H4 (cell line): ENCODE measurements around the gene ZNF446. TPM values are rescaled to one million over a fixed set of nuclear protein-coding genes. Genes with fewer than 3 reads are reported as not detected.

Experiments
- DNase-seq: peaks from one replicate; pipeline ENCODE4 v3.0.0-alpha.2; 2015; ENCODE audit warnings: low spot score
- total RNA-seq: library from RNA; depleted of rRNA; stranded (reverse); fragments of >200 nt; shearing (Covaris generic); gene quantifications from 2 replicates; pipeline ENCODE4 v1.2.3, GENCODE V29; 2014; rRNA removed

ZNF446 gene
- total RNA-seq, 1 experiment from 2014 or later: 9.8 TPM

GRCh38 chr19:58522709-58523108, 46.6 kb downstream of the ZNF446 start:
- no peak for DNase-seq

GRCh38 chr19:58529405-58529804, 53.3 kb downstream of the ZNF446 start:
- no peak for DNase-seq

Other genes starting within 250 kb of the ZNF446 start
- gene ZNF544, start 247.4 kb upstream of the ZNF446 start, total RNA-seq: 0.02 and 0.08 TPM in 2 replicates
- gene ZNF8, start 197.4 kb upstream of the ZNF446 start, total RNA-seq: 3.1 and 4.3 TPM in 2 replicates
- gene ERVK3-1, start 171.0 kb upstream of the ZNF446 start, total RNA-seq: 96.6 and 120 TPM in 2 replicates
- 2.6 and 2.8 TPM in 2 replicates for gene ZSCAN22, start 149.4 kb upstream of the ZNF446 start, total RNA-seq
- gene A1BG, start 122.9 kb upstream of the ZNF446 start, total RNA-seq: 24.5 and 31.5 TPM in 2 replicates
- gene ZNF497, start 113.6 kb upstream of the ZNF446 start, total RNA-seq: 1.6 and 5.1 TPM in 2 replicates
- 1.4 and 1.9 TPM in 2 replicates for gene ZNF837, start 95.3 kb upstream of the ZNF446 start, total RNA-seq
- gene RPS5, start 89.1 kb upstream of the ZNF446 start, total RNA-seq: 3,081 and 3,534 TPM in 2 replicates
- gene RNF225, start 80.7 kb upstream of the ZNF446 start, total RNA-seq: not detected in 2 replicates
- gene ZNF584, start 67.7 kb upstream of the ZNF446 start, total RNA-seq: 15.6 and 23.6 TPM in 2 replicates
- gene ZNF132, start 36.2 kb upstream of the ZNF446 start, total RNA-seq: 4.0 and 6.4 TPM in 2 replicates
- 3.3 and 6.7 TPM in 2 replicates for gene ZNF324B, start 24.7 kb upstream of the ZNF446 start, total RNA-seq
- 7.1 and 10.1 TPM in 2 replicates for gene ZNF324, start 9.3 kb upstream of the ZNF446 start, total RNA-seq
- 18.1 and 19.7 TPM in 2 replicates for gene SLC27A5, start 35.6 kb downstream of the ZNF446 start, total RNA-seq
- 1.6 and 4.6 TPM in 2 replicates for gene ZBTB45, start 43.5 kb downstream of the ZNF446 start, total RNA-seq
- gene TRIM28, start 67.7 kb downstream of the ZNF446 start, total RNA-seq: 378 and 416 TPM in 2 replicates
- gene CHMP2A, start 78.8 kb downstream of the ZNF446 start, total RNA-seq: 242 and 244 TPM in 2 replicates
- 108 and 109 TPM in 2 replicates for gene UBE2M, start 82.3 kb downstream of the ZNF446 start, total RNA-seq
- 3.5 and 5.4 TPM in 2 replicates for gene MZF1, start 97.0 kb downstream of the ZNF446 start, total RNA-seq